ENCODE measurements around the gene PIGA.

DNA sequence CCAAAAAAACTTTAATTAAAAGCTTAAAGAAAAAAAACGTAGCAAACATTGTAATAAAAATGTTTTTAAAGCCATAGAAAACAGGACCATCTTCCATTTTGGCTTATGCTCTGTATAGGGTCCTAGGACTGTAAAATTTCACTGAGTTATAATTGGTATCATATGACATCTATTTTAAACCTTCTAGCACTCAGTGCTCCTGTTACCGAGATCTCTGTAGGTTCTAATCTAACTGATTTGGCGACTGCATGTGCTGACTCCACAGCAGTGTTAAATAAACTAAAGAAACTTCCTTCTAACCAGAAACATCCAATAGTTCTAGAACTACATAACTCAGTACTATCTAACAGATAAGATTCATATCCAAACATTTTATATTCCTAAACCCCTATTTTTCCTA lies 19.8 kb downstream of the PIGA start, which contains the start of gene ASB11:
- TF ChIP-seq, protein P1, sequence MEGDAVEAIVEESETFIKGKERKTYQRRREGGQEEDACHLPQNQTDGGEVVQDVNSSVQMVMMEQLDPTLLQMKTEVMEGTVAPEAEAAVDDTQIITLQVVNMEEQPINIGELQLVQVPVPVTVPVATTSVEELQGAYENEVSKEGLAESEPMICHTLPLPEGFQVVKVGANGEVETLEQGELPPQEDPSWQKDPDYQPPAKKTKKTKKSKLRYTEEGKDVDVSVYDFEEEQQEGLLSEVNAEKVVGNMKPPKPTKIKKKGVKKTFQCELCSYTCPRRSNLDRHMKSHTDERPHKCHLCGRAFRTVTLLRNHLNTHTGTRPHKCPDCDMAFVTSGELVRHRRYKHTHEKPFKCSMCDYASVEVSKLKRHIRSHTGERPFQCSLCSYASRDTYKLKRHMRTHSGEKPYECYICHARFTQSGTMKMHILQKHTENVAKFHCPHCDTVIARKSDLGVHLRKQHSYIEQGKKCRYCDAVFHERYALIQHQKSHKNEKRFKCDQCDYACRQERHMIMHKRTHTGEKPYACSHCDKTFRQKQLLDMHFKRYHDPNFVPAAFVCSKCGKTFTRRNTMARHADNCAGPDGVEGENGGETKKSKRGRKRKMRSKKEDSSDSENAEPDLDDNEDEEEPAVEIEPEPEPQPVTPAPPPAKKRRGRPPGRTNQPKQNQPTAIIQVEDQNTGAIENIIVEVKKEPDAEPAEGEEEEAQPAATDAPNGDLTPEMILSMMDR (IDR thresholded peaks at IDR 0.05), result no peak
- TF ChIP-seq POLR2A (IDR thresholded peaks at IDR 0.05), result no peak

All from heart left ventricle (tissue), 13 donors.